ENCODE measurements around the gene MTARC2. TPM values are rescaled to one million over a fixed set of nuclear protein-coding genes. Genes with fewer than 3 reads are reported as not detected.
"Not testable (repeated sequence)": the region's sequence is repeated elsewhere in the genome, so short reads cannot be mapped to it uniquely, and the experiment has no call there.

The MTARC2 gene
- total and polyA plus RNA-seq, 2 donors from 2014 or later = 28.6 to 95.2 TPM

DNA sequence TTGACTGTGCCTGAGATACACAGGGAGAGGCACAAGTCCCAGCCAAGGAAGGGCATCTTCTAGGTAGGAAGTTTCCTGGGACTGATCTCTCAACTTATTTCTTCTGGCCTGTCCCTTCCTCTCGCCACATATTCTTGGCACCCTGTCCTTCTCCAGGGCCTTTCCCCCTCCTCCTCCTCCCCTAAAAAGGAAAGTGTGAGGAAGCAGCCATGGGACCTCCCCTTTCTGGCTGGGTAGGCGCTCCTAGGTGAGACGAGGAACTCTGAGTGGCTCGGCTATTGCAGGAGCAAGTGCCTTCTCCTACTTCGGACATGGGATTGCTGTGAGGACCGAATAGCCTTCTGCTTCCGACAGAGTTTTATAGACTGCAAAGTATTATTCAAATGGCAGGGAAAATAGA is 15.5 kb upstream of the MTARC2 start:
- H3K4me3 ChIP-seq (ENCODE audit: low read length in 3 of 3) = peak overlapping the region in 2 of 3 donors; percentile 51 to 54

DNA sequence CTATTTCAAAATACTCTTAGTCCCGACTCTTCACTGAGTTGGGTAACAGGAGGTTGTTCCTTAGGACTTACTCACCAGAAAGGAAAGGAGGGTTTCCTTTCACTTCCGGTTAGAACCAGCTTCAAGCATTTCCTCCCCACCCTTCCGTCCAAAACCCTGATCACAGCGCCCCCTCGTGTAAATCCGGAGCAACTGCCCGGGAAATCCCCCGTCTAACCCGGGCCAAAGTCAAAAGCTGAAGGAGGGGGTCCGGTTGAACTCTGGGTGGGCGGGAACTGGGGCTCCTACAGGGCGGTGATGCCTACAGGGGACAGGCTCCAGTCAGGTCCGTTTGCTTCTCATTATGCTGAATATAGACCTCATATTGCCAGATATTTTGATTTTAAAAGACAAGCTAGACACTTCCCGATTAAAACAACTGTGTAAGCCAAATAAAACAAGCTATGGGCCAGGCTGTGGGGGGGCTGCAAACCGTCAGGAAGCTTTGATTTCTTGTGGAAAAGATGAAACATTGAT is 15.0 kb upstream of the MTARC2 start:
- no peaks in the 10 kb centered on the region for H3K36me3 ChIP-seq (ENCODE audit: control insufficient read depth in 2 of 3, insufficient read depth in 3 of 3, low read length in 3 of 3)
- FAIRE-seq = peak; percentile 79
- DNase-seq = peak; percentile 81 to 91 (median 86)
- peak overlapping the region; percentile 26 to 80 for H3K27ac ChIP-seq (ENCODE audit: low read depth in 2 of 2, low read length in 2 of 2)
- H3K27me3 ChIP-seq (ENCODE audit: control insufficient read depth, insufficient read depth, low read length) = no peaks in the 10 kb centered on the region
- peak overlapping the region in 2 of 3 donors; percentile 36 to 47 for H3K9ac ChIP-seq (ENCODE audit: low read length in 3 of 3)
- TF ChIP-seq, protein P1, sequence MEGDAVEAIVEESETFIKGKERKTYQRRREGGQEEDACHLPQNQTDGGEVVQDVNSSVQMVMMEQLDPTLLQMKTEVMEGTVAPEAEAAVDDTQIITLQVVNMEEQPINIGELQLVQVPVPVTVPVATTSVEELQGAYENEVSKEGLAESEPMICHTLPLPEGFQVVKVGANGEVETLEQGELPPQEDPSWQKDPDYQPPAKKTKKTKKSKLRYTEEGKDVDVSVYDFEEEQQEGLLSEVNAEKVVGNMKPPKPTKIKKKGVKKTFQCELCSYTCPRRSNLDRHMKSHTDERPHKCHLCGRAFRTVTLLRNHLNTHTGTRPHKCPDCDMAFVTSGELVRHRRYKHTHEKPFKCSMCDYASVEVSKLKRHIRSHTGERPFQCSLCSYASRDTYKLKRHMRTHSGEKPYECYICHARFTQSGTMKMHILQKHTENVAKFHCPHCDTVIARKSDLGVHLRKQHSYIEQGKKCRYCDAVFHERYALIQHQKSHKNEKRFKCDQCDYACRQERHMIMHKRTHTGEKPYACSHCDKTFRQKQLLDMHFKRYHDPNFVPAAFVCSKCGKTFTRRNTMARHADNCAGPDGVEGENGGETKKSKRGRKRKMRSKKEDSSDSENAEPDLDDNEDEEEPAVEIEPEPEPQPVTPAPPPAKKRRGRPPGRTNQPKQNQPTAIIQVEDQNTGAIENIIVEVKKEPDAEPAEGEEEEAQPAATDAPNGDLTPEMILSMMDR (IDR thresholded peaks at IDR 0.05; ENCODE audit: borderline replicate concordance, extremely low read depth, insufficient read depth) = peak; percentile 90
- H3K9me3 ChIP-seq (ENCODE audit: control insufficient read depth in 2 of 3, insufficient read depth in 1 of 3, low read length in 3 of 3) = no peaks in the 10 kb centered on the region
- peaks cover 0 to 13% (median 7%) of the 10 kb centered on the region in 3 donors for H3K4me1 ChIP-seq (ENCODE audit: control insufficient read depth in 2 of 3, insufficient read depth in 2 of 3, low read depth in 1 of 3, low read length in 3 of 3)
- peak overlapping the region in 2 of 3 donors; percentile 51 to 54 for H3K4me3 ChIP-seq (ENCODE audit: low read length in 3 of 3)
- intact Hi-C loops (cut with DNase I) = no loop called here

More for the DNA sequence above, 15.5 kb upstream of the MTARC2 start:
- H3K27me3 ChIP-seq (ENCODE audit: control insufficient read depth, insufficient read depth, low read length) = no peaks in the 10 kb centered on the region
- TF ChIP-seq, protein P1 (IDR thresholded peaks at IDR 0.05; ENCODE audit: borderline replicate concordance, extremely low read depth, insufficient read depth) = no peak
- intact Hi-C loops (cut with DNase I) = no loop called here
- peak overlapping the region; percentile 26 to 80 for H3K27ac ChIP-seq (ENCODE audit: low read depth in 2 of 2, low read length in 2 of 2)
- H3K36me3 ChIP-seq (ENCODE audit: control insufficient read depth in 2 of 3, insufficient read depth in 3 of 3, low read length in 3 of 3) = no peaks in the 10 kb centered on the region
- no peaks in the 10 kb centered on the region for H3K9me3 ChIP-seq (ENCODE audit: control insufficient read depth in 2 of 3, insufficient read depth in 1 of 3, low read length in 3 of 3)
- H3K9ac ChIP-seq (ENCODE audit: low read length in 3 of 3) = peak overlapping the region in 2 of 3 donors; percentile 14 to 17
- no peak for DNase-seq
- no peak for FAIRE-seq
- peaks cover 0 to 13% (median 7%) of the 10 kb centered on the region in 3 donors for H3K4me1 ChIP-seq (ENCODE audit: control insufficient read depth in 2 of 3, insufficient read depth in 2 of 3, low read depth in 1 of 3, low read length in 3 of 3)

DNA sequence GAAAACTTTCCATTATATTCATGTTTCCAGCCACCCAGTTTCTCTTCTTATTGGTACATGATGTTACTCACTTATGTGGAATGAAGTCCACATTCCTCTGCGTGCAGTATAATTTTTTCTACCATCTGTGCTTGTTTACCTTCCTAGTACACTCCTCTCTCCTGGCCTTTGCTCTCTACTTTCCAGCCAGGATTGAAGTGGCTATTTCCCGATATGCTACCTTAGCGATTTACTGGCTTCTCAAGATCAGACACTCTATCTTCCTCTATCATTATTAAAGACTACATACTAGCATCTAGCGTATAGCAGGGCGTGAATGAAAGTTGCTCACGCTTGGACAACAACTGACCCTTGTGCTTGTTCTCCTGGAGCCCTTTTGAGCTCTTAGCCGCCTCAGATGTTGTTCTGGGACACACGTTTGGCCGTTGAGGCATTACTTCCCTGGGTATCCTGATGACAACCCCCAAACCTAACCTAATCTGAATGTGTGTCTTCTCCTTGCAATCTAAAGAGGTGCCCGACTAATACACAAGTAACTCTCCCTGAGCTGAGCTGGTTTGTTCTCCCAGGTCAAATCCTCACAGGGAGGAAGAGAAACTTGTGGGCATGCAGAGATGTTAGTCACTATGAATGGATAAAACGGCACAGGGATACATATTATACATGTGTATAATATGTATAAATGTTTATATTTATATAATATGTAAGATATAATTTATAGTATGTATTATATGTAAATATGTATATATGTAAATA is 13.4 kb upstream of the MTARC2 start:
- peak overlapping the region in 2 of 3 donors; percentile 29 to 59 for H3K9ac ChIP-seq (ENCODE audit: low read length in 3 of 3)
- H3K4me3 ChIP-seq (ENCODE audit: low read length in 3 of 3) = peak overlapping the region in 2 of 3 donors; percentile 28 to 44
- no peaks in the 10 kb centered on the region for H3K36me3 ChIP-seq (ENCODE audit: control insufficient read depth in 2 of 3, insufficient read depth in 3 of 3, low read length in 3 of 3)
- no peaks in the 10 kb centered on the region for H3K27me3 ChIP-seq (ENCODE audit: control insufficient read depth, insufficient read depth, low read length)
- H3K4me1 ChIP-seq (ENCODE audit: control insufficient read depth in 2 of 3, insufficient read depth in 2 of 3, low read depth in 1 of 3, low read length in 3 of 3) = peaks cover 0 to 13% (median 7%) of the 10 kb centered on the region in 3 donors
- intact Hi-C loops (cut with DNase I) = no loop called here
- TF ChIP-seq, protein P1 (IDR thresholded peaks at IDR 0.05; ENCODE audit: borderline replicate concordance, extremely low read depth, insufficient read depth) = no peak
- DNase-seq (no peak), FAIRE-seq (no peak)
- no peaks in the 10 kb centered on the region for H3K9me3 ChIP-seq (ENCODE audit: control insufficient read depth in 2 of 3, insufficient read depth in 1 of 3, low read length in 3 of 3)
- H3K27ac ChIP-seq (ENCODE audit: low read depth in 2 of 2, low read length in 2 of 2) = peak overlapping the region; percentile 29 to 53

DNA sequence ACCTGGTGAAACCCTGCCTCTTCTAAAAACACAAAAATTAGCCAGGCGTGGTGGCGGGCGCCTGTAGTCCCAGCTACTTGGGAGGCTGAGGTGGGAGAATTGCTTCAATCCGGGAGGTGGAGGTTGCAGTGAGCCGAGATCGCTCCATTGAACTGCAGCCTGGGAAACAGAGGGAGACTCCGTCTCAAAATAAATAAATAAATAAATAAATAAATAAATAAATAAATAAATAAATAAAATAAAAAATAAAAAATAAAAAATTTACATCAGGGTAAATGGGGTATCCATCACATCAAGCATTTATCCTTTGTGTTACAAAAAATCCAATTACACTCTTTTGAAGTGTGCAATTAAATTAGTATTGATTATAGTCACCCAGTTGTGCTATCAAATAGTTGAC is 11.8 kb upstream of the MTARC2 start:
- H3K36me3 ChIP-seq (ENCODE audit: control insufficient read depth in 2 of 3, insufficient read depth in 3 of 3, low read length in 3 of 3); H3K4me3 ChIP-seq (ENCODE audit: low read length in 3 of 3); H3K9ac ChIP-seq (ENCODE audit: low read length in 3 of 3); H3K9me3 ChIP-seq (ENCODE audit: control insufficient read depth in 2 of 3, insufficient read depth in 1 of 3, low read length in 3 of 3); DNase-seq; intact Hi-C loops (cut with DNase I); H3K27me3 ChIP-seq (ENCODE audit: control insufficient read depth, insufficient read depth, low read length); FAIRE-seq; H3K27ac ChIP-seq (ENCODE audit: low read depth in 2 of 2, low read length in 2 of 2): not testable (repeated sequence)
- H3K4me1 ChIP-seq (ENCODE audit: control insufficient read depth in 2 of 3, insufficient read depth in 2 of 3, low read depth in 1 of 3, low read length in 3 of 3) = peaks cover 0 to 13% (median 7%) of the 10 kb centered on the region in 3 donors
